H9 (cell line): Measurements from ENCODE around the gene NDUFA6. TPM values are rescaled to one million over a fixed set of nuclear protein-coding genes. Genes with fewer than 3 reads are reported as not detected.

Source experiments
- DNase-seq: peaks from one replicate; pipeline ENCODE4 v3.0.0-alpha.2; 2017
- H2AFZ ChIP-seq: one replicate; pipeline ENCODE4 v1.6.1; 2013; ENCODE audit warnings: mild to moderate bottlenecking, low read length, control low read depth, moderate library complexity
- H2AK5ac ChIP-seq: 2 replicates; pipeline ENCODE4 v1.6.1; 2013; ENCODE audit warnings: low read length, control low read depth, mixed read lengths; ENCODE audit not compliant: insufficient read length
- H2BK120ac ChIP-seq: one replicate; pipeline ENCODE4 v1.6.1; 2013; ENCODE audit warnings: low read depth, mild to moderate bottlenecking, low read length, control low read depth, inconsistent platforms; ENCODE audit not compliant: poor library complexity, severe bottlenecking
- H2BK12ac ChIP-seq: 2 replicates; pipeline ENCODE4 v1.6.1; 2013; ENCODE audit warnings: low read length, control low read depth, mixed read lengths, low read depth; ENCODE audit not compliant: insufficient read length
- H2BK15ac ChIP-seq: 2 replicates; pipeline ENCODE4 v1.6.1; 2013; ENCODE audit warnings: low read depth, low read length, control low read depth
- H2BK20ac ChIP-seq: one replicate; pipeline ENCODE4 v1.6.1; 2013; ENCODE audit warnings: low read depth, mild to moderate bottlenecking, low read length, control low read depth, inconsistent platforms; ENCODE audit not compliant: poor library complexity, severe bottlenecking
- H2BK5ac ChIP-seq: 2 replicates; pipeline ENCODE4 v1.6.1; 2013; ENCODE audit warnings: low read length, control low read depth, mixed read lengths; ENCODE audit not compliant: insufficient read length
- H3K14ac ChIP-seq: 2 replicates; pipeline ENCODE4 v1.6.1; 2013; ENCODE audit warnings: low read length, control low read depth; ENCODE audit not compliant: insufficient read depth
- H3K18ac ChIP-seq: 2 replicates; pipeline ENCODE4 v1.6.1; 2013; ENCODE audit warnings: low read depth, mild to moderate bottlenecking, mixed read lengths, low read length, control low read depth; ENCODE audit not compliant: insufficient read length
- H3K23ac ChIP-seq: 2 replicates; pipeline ENCODE4 v1.6.1; 2013; ENCODE audit warnings: low read length, control low read depth, mixed read lengths, low read depth; ENCODE audit not compliant: insufficient read length
- H3K23me2 ChIP-seq: 2 replicates; pipeline ENCODE4 v1.6.1; 2013; ENCODE audit warnings: low read depth, mild to moderate bottlenecking, mixed read lengths, low read length, control low read depth; ENCODE audit not compliant: insufficient read length, poor library complexity, severe bottlenecking
- H3K27ac ChIP-seq: 2 replicates; pipeline ENCODE4 v1.5.1; 2013; ENCODE audit warnings: low read length, control low read depth, mixed read lengths, low read depth; ENCODE audit not compliant: insufficient read length
- H3K27me3 ChIP-seq: 2 replicates; pipeline ENCODE4 v1.6.1; 2013; ENCODE audit warnings: low read length, control low read depth, inconsistent platforms; ENCODE audit not compliant: insufficient read depth
- H3K4ac ChIP-seq: 2 replicates; pipeline ENCODE4 v1.6.1; 2013; ENCODE audit warnings: low read depth, mild to moderate bottlenecking, control low read depth, inconsistent platforms, low read length, moderate library complexity
- H3K4me1 ChIP-seq: 2 replicates; pipeline ENCODE4 v1.6.1; 2013; ENCODE audit warnings: low read length, control low read depth, inconsistent platforms; ENCODE audit not compliant: insufficient read depth
- H3K4me2 ChIP-seq: 2 replicates; pipeline ENCODE4 v1.6.1; 2013; ENCODE audit warnings: low read length, control low read depth, mixed read lengths; ENCODE audit not compliant: insufficient read length, insufficient read depth
- H3K56ac ChIP-seq: 2 replicates; pipeline ENCODE4 v1.6.1; 2013; ENCODE audit warnings: low read depth, mild to moderate bottlenecking, mixed read lengths, low read length, control low read depth; ENCODE audit not compliant: insufficient read length
- H3K79me1 ChIP-seq: 2 replicates; pipeline ENCODE4 v1.6.1; 2013; ENCODE audit warnings: low read depth, mild to moderate bottlenecking, moderate library complexity, low read length, control low read depth, inconsistent platforms; ENCODE audit not compliant: insufficient read depth, poor library complexity, severe bottlenecking
- H3K79me2 ChIP-seq: 2 replicates; pipeline ENCODE4 v1.6.1; 2013; ENCODE audit warnings: low read length, control low read depth, inconsistent platforms; ENCODE audit not compliant: insufficient read depth
- H3K9ac ChIP-seq: 2 replicates; pipeline ENCODE4 v1.6.1; 2013; ENCODE audit warnings: low read length, control low read depth, mixed read lengths; ENCODE audit not compliant: insufficient read length; ENCODE audit errors: extremely low read depth
- H3K9me3 ChIP-seq: one replicate; pipeline ENCODE4 v1.6.1; 2013; ENCODE audit warnings: low read depth, low read length, inconsistent platforms; ENCODE audit not compliant: control insufficient read depth
- H3T11ph ChIP-seq: one replicate; pipeline ENCODE4 v1.6.1; 2013; ENCODE audit warnings: mild to moderate bottlenecking, low read length, control low read depth, inconsistent platforms
- H4K20me1 ChIP-seq: one replicate; pipeline ENCODE4 v1.6.1; 2013; ENCODE audit not compliant: control insufficient read depth, insufficient read length, insufficient read depth
- H4K5ac ChIP-seq: 2 replicates; pipeline ENCODE4 v1.6.1; 2013; ENCODE audit warnings: low read depth, mild to moderate bottlenecking, mixed read lengths, low read length, control low read depth; ENCODE audit not compliant: insufficient read length
- H4K8ac ChIP-seq: replicated peaks from 2 replicates; pipeline ENCODE4 v1.6.1; 2013; ENCODE audit warnings: low read length, control low read depth, mixed read lengths, low read depth; ENCODE audit not compliant: insufficient read length
- H4K91ac ChIP-seq: 2 replicates; pipeline ENCODE4 v1.6.1; 2013; ENCODE audit warnings: low read depth, mild to moderate bottlenecking, moderate library complexity, mixed read lengths, low read length, control low read depth; ENCODE audit not compliant: insufficient read length
- H3K27ac Mint-ChIP-seq, 3 experiments: 2 replicates in 2 of 3; 3 replicates in 1 of 3; pipeline ENCODE4 v1.8.0; 2020 to 2021; ENCODE audit warnings: mixed read lengths in 3 of 3, mild to moderate bottlenecking in 1 of 3, moderate library complexity in 1 of 3
- H3K27me3 Mint-ChIP-seq: 2 replicates; pipeline ENCODE4 v1.8.0; 2021; ENCODE audit warnings: low read depth, mild to moderate bottlenecking, moderate library complexity, mixed read lengths
- H3K36me3 Mint-ChIP-seq, 3 experiments: 2 replicates in 2 of 3; 3 replicates in 1 of 3; pipeline ENCODE4 v1.8.0; 2020 to 2021; ENCODE audit warnings: low read depth in 3 of 3, mixed read lengths in 3 of 3; ENCODE audit not compliant: insufficient read depth in 1 of 3
- H3K4me1 Mint-ChIP-seq, 2 experiments: 2 replicates each; pipeline ENCODE4 v1.8.0; 2020; ENCODE audit warnings: mixed read lengths in 2 of 2
- H3K4me3 Mint-ChIP-seq, 2 experiments: 2 replicates in 1 of 2; 3 replicates in 1 of 2; pipeline ENCODE4 v1.8.0; 2020 to 2021; ENCODE audit warnings: mild to moderate bottlenecking in 2 of 2, mixed read lengths in 2 of 2, moderate library complexity in 1 of 2
- H3K9me3 Mint-ChIP-seq, 2 experiments: 2 replicates in 1 of 2; 3 replicates in 1 of 2; pipeline ENCODE4 v1.8.0; 2020; ENCODE audit warnings: mild to moderate bottlenecking in 2 of 2, mixed read lengths in 2 of 2, moderate library complexity in 1 of 2
- CTCF ChIP-seq: fragments of 200-600 bp; sonication (generic); conservative IDR thresholded peaks from 3 replicates; pipeline ENCODE4 v1.8.0; 2021; ENCODE audit warnings: antibody characterized with exemption, mild to moderate bottlenecking
- WGBS: extraction: QIAGEN DNeasy Blood & Tissue Kit; methylation state at CpG from one replicate; pipeline ENCODE4 v1.1.7; 2013; ENCODE audit warnings: missing lambda C conversion rate, low lambda C conversion rate, mixed read lengths; ENCODE audit not compliant: insufficient read length; ENCODE audit errors: extremely low coverage; 5-methylcytosine and 5-hydroxymethylcytosine counted together
- total RNA-seq: library from RNA; stranded (reverse); gene quantifications from 2 replicates; pipeline ENCODE4 v1.2.1, GENCODE V29; 2021

Gene NDUFA6
- total RNA-seq, 1 experiment from 2014 or later, result 91.7 TPM

GRCh38 chr22:42060489-42060888 lies 30.1 kb downstream of the NDUFA6 start:
- H3K9me3 ChIP-seq, result no peaks in the 10 kb centered on the region
- no peak overlapping the region for H2AFZ ChIP-seq
- H2AK5ac ChIP-seq, result no peak overlapping the region
- no CpG with 5 or more reads among the region's 5 CpGs for WGBS
- Mint-ChIP-seq H3K36me3 (peaks cover 36 to 64% (median 61%) of the 10 kb centered on the region in 3 experiments), H3K27me3 (peaks cover 7% of the 10 kb centered on the region), H3K9me3 (peaks cover 19 to 20% of the 10 kb centered on the region in 2 experiments), H3K4me3 (no peak overlapping the region), H3K27ac (no peak overlapping the region), H3K4me1 (peaks cover 10% of the 10 kb centered on the region in 2 experiments)
- H2BK15ac ChIP-seq, result no peak overlapping the region
- no peak overlapping the region for H3K4ac ChIP-seq
- H2BK20ac ChIP-seq, result no peak overlapping the region
- H2BK120ac ChIP-seq, result no peak overlapping the region
- no peak overlapping the region for H3K18ac ChIP-seq
- H3K4me1 ChIP-seq, result peaks cover 7% of the 10 kb centered on the region; the same call in 1 of the 2 replicates
- H3K27ac ChIP-seq, result no peak overlapping the region
- H3K4me2 ChIP-seq, result no peak overlapping the region
- no peak overlapping the region for H3T11ph ChIP-seq
- no peak overlapping the region for H2BK12ac ChIP-seq
- H3K9ac ChIP-seq, result no peak overlapping the region
- H3K79me2 ChIP-seq, result no peaks in the 10 kb centered on the region
- H3K14ac ChIP-seq, result no peak overlapping the region
- H4K91ac ChIP-seq, result no peak overlapping the region
- H3K23me2 ChIP-seq, result no peaks in the 10 kb centered on the region
- no peak for DNase-seq
- no peaks in the 10 kb centered on the region for H3K79me1 ChIP-seq
- H3K56ac ChIP-seq, result no peak overlapping the region
- H3K27me3 ChIP-seq, result no peaks in the 10 kb centered on the region
- no peak overlapping the region for H4K8ac ChIP-seq
- H3K23ac ChIP-seq, result no peak overlapping the region
- no peak overlapping the region for H2BK5ac ChIP-seq
- no peak for TF ChIP-seq CTCF
- no peak overlapping the region for H4K5ac ChIP-seq
- H4K20me1 ChIP-seq, result peaks cover 5% of the 10 kb centered on the region
